ENCODE data around the gene LGALS3BP. TPM values are rescaled to one million over a fixed set of nuclear protein-coding genes. Genes with fewer than 3 reads are reported as not detected.
A peak's percentile ranks its signal among the peaks of the same experiment; 100 is the strongest.

The LGALS3BP gene
- total and polyA plus RNA-seq, 2 of the 13 experiments (the other 11 are each of a cell fraction or from before 2014, with no cell fraction given), result 137 to 332 TPM

- TF ChIP-seq ZNF234 (CRISPR knock-in tag; conservative IDR thresholded peaks at IDR 0.05) (no peak), ZNF138 (CRISPR knock-in tag; IDR thresholded peaks at IDR 0.05; ENCODE audit: low read depth) (peak; percentile 56; the same call in 1 of the 2 replicates), SRSF4 (IDR thresholded peaks at IDR 0.05; ENCODE audit: low read depth, low read length, poor library complexity, severe bottlenecking) (no peak), NR2F6 (IDR thresholded peaks at IDR 0.05) (0 out of 2 replicates have a peak, but pooled peaks have one; percentile 17), NR2F6 (CRISPR knock-in tag; IDR thresholded peaks at IDR 0.05) (no peak), LBX2 (CRISPR knock-in tag; IDR thresholded peaks at IDR 0.05; ENCODE audit: borderline replicate concordance) (no peak), ATM (IDR thresholded peaks at IDR 0.05; ENCODE audit: borderline replicate concordance) (no peak), SNAPC4 (CRISPR knock-in tag; IDR thresholded peaks at IDR 0.05) (peak; percentile 74; the same call in 1 of the 2 replicates), ZNF24 (IDR thresholded peaks at IDR 0.05) (no peak), FOXC1 (CRISPR knock-in tag; IDR thresholded peaks at IDR 0.05; ENCODE audit: borderline replicate concordance) (no peak), ZNF512B (CRISPR knock-in tag; IDR thresholded peaks at IDR 0.05; ENCODE audit: borderline replicate concordance) (no peak), ZNF468 (CRISPR knock-in tag; IDR thresholded peaks at IDR 0.05) (0 out of 2 replicates have a peak, but pooled peaks have one; percentile 15), REST (IDR thresholded peaks at IDR 0.05; ENCODE audit: borderline replicate concordance in 1 of 2, low read depth in 1 of 2, low read length in 2 of 2) (no peak; a peak in 1 of 4 replicates), KMT2A (CRISPR knock-in tag; IDR thresholded peaks at IDR 0.05) (peak; percentile 41; the same call in 1 of the 2 replicates)
Observed at GRCh38 chr17:79009397-79010303, 29.9 kb upstream of the LGALS3BP start, which contains the start of gene CANT1 (continued).

Measured in HepG2 (cell line).